Left hindlimb (tissue), 1 donor: ENCODE data around the gene ZNF652.
"Not testable (repeated sequence)": the region's sequence is repeated elsewhere in the genome, so short reads cannot be mapped to it uniquely, and the experiment has no call there.

Experiments
- DNase-seq: peaks from one replicate; pipeline ENCODE4 v3.0.0-alpha.2; 2018

Gene ZNF652

GRCh38 chr17:49384951-49385350 lies 22.9 kb upstream of the ZNF652 start:
- no peak for DNase-seq

GRCh38 chr17:49383060-49383459 lies 21.0 kb upstream of the ZNF652 start:
- no peak for DNase-seq

GRCh38 chr17:49382556-49382955 lies 20.5 kb upstream of the ZNF652 start:
- DNase-seq: no peak

GRCh38 chr17:49381793-49382192 lies 19.7 kb upstream of the ZNF652 start:
- DNase-seq: no peak

GRCh38 chr17:49381033-49381432 lies 19.0 kb upstream of the ZNF652 start:
- no peak for DNase-seq

- DNase-seq: no peak
Observed at GRCh38 chr17:49379926-49380325, 17.9 kb upstream of the ZNF652 start.

- no peak for DNase-seq
Observed at GRCh38 chr17:49378311-49378710, 16.3 kb upstream of the ZNF652 start.

GRCh38 chr17:49375544-49375943 lies 13.5 kb upstream of the ZNF652 start:
- DNase-seq: no peak

GRCh38 chr17:49373115-49373514 lies 11.1 kb upstream of the ZNF652 start:
- no peak for DNase-seq

GRCh38 chr17:49372425-49372824 lies 10.4 kb upstream of the ZNF652 start:
- DNase-seq: no peak

- DNase-seq: no peak
Observed at GRCh38 chr17:49370971-49371834, 9.2 kb upstream of the ZNF652 start.

GRCh38 chr17:49369760-49370159 lies 7.7 kb upstream of the ZNF652 start:
- no peak for DNase-seq

GRCh38 chr17:49369089-49369488 lies 7.0 kb upstream of the ZNF652 start:
- DNase-seq: no peak

GRCh38 chr17:49365667-49366066 lies 3.6 kb upstream of the ZNF652 start:
- no peak for DNase-seq

- not testable (repeated sequence) for DNase-seq
Observed at GRCh38 chr17:49365126-49365525, 3.1 kb upstream of the ZNF652 start.

- no peak for DNase-seq
Observed at GRCh38 chr17:49364119-49364518, 2.1 kb upstream of the ZNF652 start.

GRCh38 chr17:49363251-49363650 lies 1.2 kb upstream of the ZNF652 start:
- DNase-seq: no peak

GRCh38 chr17:49362723-49363117 lies 670 bp upstream of the ZNF652 start:
- no peak for DNase-seq

- peak; percentile 46 for DNase-seq
Observed at GRCh38 chr17:49361129-49361901, 735 bp downstream of the ZNF652 start.

GRCh38 chr17:49360796-49361128 lies 1.3 kb downstream of the ZNF652 start:
- no peak for DNase-seq

GRCh38 chr17:49359990-49360795 lies 1.9 kb downstream of the ZNF652 start:
- no peak for DNase-seq

GRCh38 chr17:49358641-49359247 lies 3.3 kb downstream of the ZNF652 start:
- no peak for DNase-seq

- no peak for DNase-seq
Observed at GRCh38 chr17:49357516-49357915, 4.5 kb downstream of the ZNF652 start.
